Tibial artery (tissue), 4 donors: Measurements from ENCODE around the gene NKX2-1.

Experiments used
- DNase-seq, 2 donors: peaks; one replicate each; pipeline ENCODE4 v3.0.0-alpha.2; 2019
- H3K27ac ChIP-seq, 2 donors: fragments of 200-600 bp; sonication (generic) in 1 of 2; 1 replicate in 1 of 2; 2 replicates in 1 of 2; pipeline ENCODE4 v1.5.1; 2018 to 2019; ENCODE audit warnings: mild to moderate bottlenecking in 1 of 2
- H3K27me3 ChIP-seq, 2 donors: fragments of 200-600 bp; sonication (generic) in 1 of 2; one replicate each; pipeline versions ENCODE4 v1.5.1 to v1.6.0; 2016 to 2019
- H3K36me3 ChIP-seq, 3 donors: fragments of 200-600 bp; sonication (generic) in 2 of 3; one replicate each; pipeline ENCODE4 v1.5.1; 2016 to 2019; ENCODE audit warnings: mild to moderate bottlenecking in 2 of 3
- H3K4me1 ChIP-seq, 4 donors: fragments of 200-600 bp; sonication (generic) in 2 of 4; 1 replicate in 3 of 4; 2 replicates in 1 of 4; pipeline ENCODE4 v1.5.1; 2016 to 2019
- H3K4me3 ChIP-seq, 2 donors: fragments of 200-600 bp; sonication (generic) in 1 of 2; 1 replicate in 1 of 2; 2 replicates in 1 of 2; pipeline ENCODE4 v1.5.1; 2018 to 2019; ENCODE audit warnings: mild to moderate bottlenecking in 2 of 2
- H3K9me3 ChIP-seq, 3 donors: fragments of 200-600 bp; sonication (generic) in 1 of 3; one replicate each; pipeline ENCODE4 v1.5.1; 2016 to 2019
- CTCF ChIP-seq, 2 experiments: fragments of 200-600 bp in 1 of 2; fragments of 450-650 bp in 1 of 2; IDR thresholded peaks; one replicate each; pipeline ENCODE4 v1.5.1; 2017 to 2019; ENCODE audit warnings: antibody characterized with exemption in 2 of 2, mild to moderate bottlenecking in 1 of 2, moderate library complexity in 1 of 2
- intact Hi-C: fragments of 100-400 bp; cut with DNase I; formaldehyde crosslinking; loops from one replicate; pipeline ENCODE4 v1.15.0; 2023; ENCODE audit warnings: low total_unique reads

Gene NKX2-1

GRCh38 chr14:36511981-36512584, 7.9 kb downstream of the NKX2-1 start:
- H3K27me3 ChIP-seq: peaks cover 0 to 85% of the 10 kb centered on the region in 2 donors
- H3K4me1 ChIP-seq: peaks cover 0 to 23% (median 5%) of the 10 kb centered on the region in 4 donors
- DNase-seq: no peak
- intact Hi-C loops: no loop called here
- H3K27ac ChIP-seq: no peak overlapping the region
- no peaks in the 10 kb centered on the region for H3K36me3 ChIP-seq
- H3K9me3 ChIP-seq: no peaks in the 10 kb centered on the region
- TF ChIP-seq CTCF (IDR thresholded peaks at IDR 0.05): no peak
- H3K4me3 ChIP-seq: no peak overlapping the region

GRCh38 chr14:36510874-36511273, 9.2 kb downstream of the NKX2-1 start:
- intact Hi-C loops: no loop called here
- no peak overlapping the region for H3K27ac ChIP-seq
- TF ChIP-seq CTCF (IDR thresholded peaks at IDR 0.05): no peak
- H3K4me3 ChIP-seq: no peak overlapping the region
- DNase-seq: no peak
- H3K27me3 ChIP-seq: peaks cover 0 to 90% of the 10 kb centered on the region in 2 donors
- H3K9me3 ChIP-seq: no peaks in the 10 kb centered on the region
- H3K36me3 ChIP-seq: no peaks in the 10 kb centered on the region
- H3K4me1 ChIP-seq: peaks cover 0 to 24% (median 6%) of the 10 kb centered on the region in 4 donors

- no peak for DNase-seq
- no peak overlapping the region for H3K4me3 ChIP-seq
These were observed 9.8 kb downstream of the NKX2-1 start for GRCh38 chr14:36510078-36510799.

DNA sequence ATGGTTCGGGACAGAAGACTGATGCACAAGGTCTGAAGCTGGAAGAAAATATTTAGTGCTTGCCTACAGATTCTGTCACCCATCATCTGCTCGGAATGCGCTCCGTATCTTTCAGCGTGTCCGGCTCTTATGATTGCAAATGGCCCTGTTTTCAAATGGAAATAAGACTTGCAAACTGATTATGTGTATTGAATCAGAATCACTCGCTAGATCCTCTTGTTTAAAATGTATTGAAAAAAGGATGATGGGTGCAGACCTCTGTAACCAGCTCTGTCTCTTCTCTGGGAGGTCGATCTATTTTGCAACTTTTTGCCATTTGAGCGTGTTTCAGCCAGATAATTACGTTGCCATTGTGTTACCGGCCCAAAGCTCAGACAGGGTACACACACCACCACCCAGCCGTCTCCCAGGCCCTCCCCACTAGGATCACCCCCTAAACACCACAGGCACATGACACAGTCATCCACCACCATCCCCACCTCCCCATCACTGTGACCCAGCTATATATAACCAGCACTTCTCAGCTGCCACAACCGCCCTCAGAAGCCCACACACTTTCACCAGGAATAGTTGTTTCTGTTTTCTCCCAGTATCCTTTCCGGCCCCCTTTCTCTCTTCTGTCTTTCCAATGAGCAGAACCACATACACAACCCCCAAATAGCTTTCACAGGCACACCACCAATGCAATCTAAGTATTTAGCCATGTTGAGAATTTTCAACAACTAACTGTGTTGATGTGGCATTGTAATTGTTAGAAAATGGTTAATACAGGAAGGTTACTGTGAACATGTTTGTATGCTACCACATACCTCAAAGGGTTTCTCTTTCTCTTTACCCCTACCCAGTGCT, 10.7 kb downstream of the NKX2-1 start:
- no peak for DNase-seq
- no peaks in the 10 kb centered on the region for H3K9me3 ChIP-seq
- H3K4me3 ChIP-seq: no peak overlapping the region
- H3K4me1 ChIP-seq: peaks cover 0 to 40% (median 12%) of the 10 kb centered on the region in 4 donors
- peaks cover 3 to 97% of the 10 kb centered on the region in 2 donors for H3K27me3 ChIP-seq
- no peak for TF ChIP-seq CTCF (IDR thresholded peaks at IDR 0.05)
- no peak overlapping the region for H3K27ac ChIP-seq
- intact Hi-C loops: no loop called here
- no peaks in the 10 kb centered on the region for H3K36me3 ChIP-seq

More at GRCh38 chr14:36510078-36510799, 9.8 kb downstream of the NKX2-1 start:
- H3K36me3 ChIP-seq: no peaks in the 10 kb centered on the region
- H3K27ac ChIP-seq: no peak overlapping the region
- peaks cover 0 to 31% (median 9%) of the 10 kb centered on the region in 4 donors for H3K4me1 ChIP-seq
- intact Hi-C loops: no loop called here
- peaks cover 3 to 96% of the 10 kb centered on the region in 2 donors for H3K27me3 ChIP-seq
- no peak for TF ChIP-seq CTCF (IDR thresholded peaks at IDR 0.05)
- no peaks in the 10 kb centered on the region for H3K9me3 ChIP-seq

- Histone ChIP-seq H3K4me1 (peaks cover 0 to 39% (median 18%) of the 10 kb centered on the region in 4 donors), H3K36me3 (no peaks in the 10 kb centered on the region), H3K4me3 (no peak overlapping the region), H3K9me3 (no peaks in the 10 kb centered on the region), H3K27me3 (peaks cover 7 to 97% of the 10 kb centered on the region in 2 donors), H3K27ac (no peak overlapping the region)
- TF ChIP-seq CTCF (IDR thresholded peaks at IDR 0.05): no peak
- intact Hi-C loops: no loop called here
- DNase-seq: no peak
These were observed 11.5 kb downstream of the NKX2-1 start for GRCh38 chr14:36508418-36509068.
